Spleen (tissue), 7 donors: ENCODE data around the gene FBXL16.

Experiments used
- CTCF ChIP-seq, 11 experiments: fragments of 200-600 bp in 7 of 11; fragments of 450-650 bp in 4 of 11; sonication (generic) in 4 of 11; IDR thresholded peaks in 8 of 11; conservative IDR thresholded peaks in 3 of 11; 1 replicate in 7 of 11; 2 replicates in 4 of 11; pipeline versions ENCODE4 v1.4.0 to v1.8.0; 2016 to 2021; ENCODE audit warnings: antibody characterized with exemption in 11 of 11, inconsistent platforms in 4 of 11, mild to moderate bottlenecking in 1 of 11
- POLR2A ChIP-seq, 3 donors: fragments of 450-650 bp; IDR thresholded peaks; one replicate each; pipeline ENCODE4 v1.5.1; 2017; ENCODE audit warnings: antibody characterized with exemption in 3 of 3, mild to moderate bottlenecking in 1 of 3
- donor health status: DM: no; HTN: no; CAD: no; lungs with moderate emphysema.
- donor health status: DM: no; HTN: no; CAD: no.
- donor health status: DM: no; HTN: no; CAD: no.

DNA sequence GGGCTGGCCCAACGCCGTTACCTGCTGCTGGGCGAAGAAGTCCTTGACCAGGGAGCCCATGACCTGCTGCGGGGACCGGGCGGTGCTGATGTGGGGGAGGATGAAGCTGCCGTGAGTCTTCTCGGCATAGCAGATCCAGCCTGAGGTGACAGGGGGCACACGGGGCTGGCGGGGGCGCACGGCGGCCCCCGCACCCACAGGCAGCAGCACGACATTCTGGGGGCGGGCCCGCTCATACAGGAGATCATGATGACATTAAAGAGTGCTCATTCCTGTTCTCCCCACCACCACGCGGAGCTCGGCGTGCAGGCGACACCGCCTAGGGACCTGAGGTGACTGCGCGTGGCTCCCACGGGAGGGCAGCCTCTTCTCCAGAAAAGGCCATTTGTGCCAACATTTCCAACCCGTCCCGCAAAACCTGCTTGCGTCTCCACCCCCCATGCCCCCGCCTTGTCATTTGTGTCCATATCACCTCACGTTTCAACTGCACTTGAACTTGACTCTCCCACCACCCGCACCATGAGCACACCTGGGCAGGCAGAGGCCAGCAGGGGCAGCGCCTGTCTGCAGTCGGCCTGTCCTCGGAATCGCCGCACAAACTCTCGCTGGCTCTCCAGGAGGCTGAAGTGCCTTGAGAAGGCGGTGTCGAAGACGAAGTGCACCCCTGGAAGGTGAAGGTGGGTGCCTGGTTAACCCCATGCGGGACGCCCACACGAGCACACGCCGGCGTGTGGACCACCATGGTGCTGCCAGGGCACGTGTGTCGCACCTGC is 28.8 kb upstream of the FBXL16 start:
- TF ChIP-seq CTCF (IDR thresholded peaks at IDR 0.05 in 8 of 11, conservative IDR thresholded peaks at IDR 0.05 in 3 of 11) = no peak
- no peak for TF ChIP-seq POLR2A (IDR thresholded peaks at IDR 0.05)
